HepG2 (cell line): Measurements from ENCODE around the gene PFKM. TPM values are rescaled to one million over a fixed set of nuclear protein-coding genes. Genes with fewer than 3 reads are reported as not detected.
A peak's percentile ranks its signal among the peaks of the same experiment; 100 is the strongest.

Source experiments
- CREM ChIP-seq, 2 experiments: sonication (generic) in 1 of 2; formaldehyde crosslinking in 1 of 2; IDR thresholded peaks; 2 replicates each; pipeline versions ENCODE4 v1.4.0 to v1.6.1; 2016 to 2020; ENCODE audit warnings: antibody characterized with exemption in 1 of 2, mild to moderate bottlenecking in 1 of 2, missing genetic modification reagents in 1 of 2
- ELF3 ChIP-seq: IDR thresholded peaks from 2 replicates; pipeline ENCODE4 v1.6.1; 2016; ENCODE audit warnings: missing genetic modification reagents, missing compliant biosample characterization
- GMEB1 ChIP-seq: sonication (generic); formaldehyde crosslinking; IDR thresholded peaks from 2 replicates; pipeline ENCODE4 v1.5.1; 2020; ENCODE audit warnings: missing genetic modification reagents, mild to moderate bottlenecking, borderline replicate concordance
- HNRNPL ChIP-seq: fragments of 200-400 bp; formaldehyde crosslinking; IDR thresholded peaks from 2 replicates; pipeline ENCODE4 v1.6.1; 2017; ENCODE audit warnings: mild to moderate bottlenecking, low read depth, low read length
- HOXA3 ChIP-seq: sonication (generic); formaldehyde crosslinking; IDR thresholded peaks from 2 replicates; pipeline ENCODE4 v1.5.0; 2020; ENCODE audit warnings: missing genetic modification reagents
- KMT2B ChIP-seq: IDR thresholded peaks from 2 replicates; pipeline ENCODE4 v1.6.1; 2016; ENCODE audit warnings: missing genetic modification reagents, missing compliant biosample characterization
- NFE2L1 ChIP-seq: sonication (generic); formaldehyde crosslinking; IDR thresholded peaks from 2 replicates; pipeline ENCODE4 v1.4.0; 2020; ENCODE audit warnings: missing genetic modification reagents, mild to moderate bottlenecking, borderline replicate concordance
- PBX2 ChIP-seq: IDR thresholded peaks from 2 replicates; pipeline ENCODE4 v1.6.1; 2016; ENCODE audit warnings: control low read depth
- PHF21A ChIP-seq: sonication (generic); formaldehyde crosslinking; IDR thresholded peaks from 2 replicates; pipeline ENCODE4 v1.5.0; 2020; ENCODE audit warnings: mild to moderate bottlenecking, missing genetic modification reagents
- POLR2A ChIP-seq, 2 experiments: IDR thresholded peaks; 2 replicates each; pipeline ENCODE4 v1.6.1; 2011; ENCODE audit warnings: low read depth in 2 of 2, low read length in 2 of 2, mild to moderate bottlenecking in 1 of 2, moderate library complexity in 1 of 2; ENCODE audit not compliant: insufficient read depth in 1 of 2
- PRPF4 ChIP-seq: fragments of 200-400 bp; formaldehyde crosslinking; IDR thresholded peaks from 2 replicates; pipeline ENCODE4 v1.6.1; 2016; ENCODE audit warnings: low read length, low read depth; ENCODE audit not compliant: poor library complexity, severe bottlenecking
- RBM39 ChIP-seq: fragments of 200-400 bp; formaldehyde crosslinking; IDR thresholded peaks from one replicate; pipeline ENCODE4 v1.6.1; 2018; ENCODE audit warnings: antibody characterized with exemption, mild to moderate bottlenecking, low read depth, low read length; ENCODE audit not compliant: poor library complexity, severe bottlenecking
- SALL1 ChIP-seq: sonication (generic); formaldehyde crosslinking; IDR thresholded peaks from 2 replicates; pipeline ENCODE4 v1.8.0; 2022; ENCODE audit warnings: mild to moderate bottlenecking, missing genetic modification reagents
- TAF1 ChIP-seq: sonication (generic); formaldehyde crosslinking; IDR thresholded peaks from 2 replicates; pipeline ENCODE4 v1.4.0; 2020; ENCODE audit warnings: missing genetic modification reagents
- TAF15 ChIP-seq: fragments of 200-400 bp; formaldehyde crosslinking; IDR thresholded peaks from one replicate; pipeline ENCODE4 v1.6.1; 2018; ENCODE audit warnings: mild to moderate bottlenecking, low read depth, low read length; ENCODE audit not compliant: poor library complexity, severe bottlenecking
- ZC3H4 ChIP-seq: sonication (generic); formaldehyde crosslinking; IDR thresholded peaks from 2 replicates; pipeline ENCODE4 v1.4.0; 2020; ENCODE audit warnings: missing genetic modification reagents, borderline replicate concordance
- ZNF557 ChIP-seq: sonication (generic); formaldehyde crosslinking; IDR thresholded peaks from 2 replicates; pipeline ENCODE4 v1.4.0; 2020; ENCODE audit warnings: missing genetic modification reagents
- ZNF747 ChIP-seq: sonication (generic); formaldehyde crosslinking; IDR thresholded peaks from 2 replicates; pipeline ENCODE4 v1.8.1; 2023; ENCODE audit warnings: missing genetic modification reagents, mild to moderate bottlenecking, borderline replicate concordance
- polyA plus RNA-seq, 8 experiments: library from polyadenylated mRNA; depleted of rRNA in 3 of 8; stranded (reverse) in 7 of 8; unstranded in 1 of 8; fragments of >200 nt; fragmentation: Illumina TruSeq in 4 of 8; extraction: Trizol in 4 of 8; gene quantifications; 2 replicates each; pipeline versions ENCODE4 v1.2.1 to v1.2.3, GENCODE V29; 2011 to 2016; ENCODE audit warnings: low read depth in 4 of 8, missing spikeins in 1 of 8, mixed read lengths in 1 of 8; ENCODE audit not compliant: insufficient read depth in 1 of 8
- total RNA-seq, 5 experiments: library from RNA; depleted of rRNA; stranded (reverse); fragments of >200 nt; fragmentation: Illumina TruSeq; extraction: Trizol; gene quantifications; 2 replicates each; pipeline ENCODE4 v1.2.3, GENCODE V29; 2016; ENCODE audit warnings: low read depth in 1 of 5
- TF ChIP-seq, protein P1 (sequence below): sonication (generic); formaldehyde crosslinking; IDR thresholded peaks from 2 replicates; pipeline ENCODE4 v1.5.0; 2020; ENCODE audit warnings: mild to moderate bottlenecking, missing genetic modification reagents, borderline replicate concordance

Gene PFKM
- total and polyA plus RNA-seq, 2 of the 13 experiments (the other 11 are each of a cell fraction or from before 2014, with no cell fraction given) = 1.9 to 2.4 TPM

DNA sequence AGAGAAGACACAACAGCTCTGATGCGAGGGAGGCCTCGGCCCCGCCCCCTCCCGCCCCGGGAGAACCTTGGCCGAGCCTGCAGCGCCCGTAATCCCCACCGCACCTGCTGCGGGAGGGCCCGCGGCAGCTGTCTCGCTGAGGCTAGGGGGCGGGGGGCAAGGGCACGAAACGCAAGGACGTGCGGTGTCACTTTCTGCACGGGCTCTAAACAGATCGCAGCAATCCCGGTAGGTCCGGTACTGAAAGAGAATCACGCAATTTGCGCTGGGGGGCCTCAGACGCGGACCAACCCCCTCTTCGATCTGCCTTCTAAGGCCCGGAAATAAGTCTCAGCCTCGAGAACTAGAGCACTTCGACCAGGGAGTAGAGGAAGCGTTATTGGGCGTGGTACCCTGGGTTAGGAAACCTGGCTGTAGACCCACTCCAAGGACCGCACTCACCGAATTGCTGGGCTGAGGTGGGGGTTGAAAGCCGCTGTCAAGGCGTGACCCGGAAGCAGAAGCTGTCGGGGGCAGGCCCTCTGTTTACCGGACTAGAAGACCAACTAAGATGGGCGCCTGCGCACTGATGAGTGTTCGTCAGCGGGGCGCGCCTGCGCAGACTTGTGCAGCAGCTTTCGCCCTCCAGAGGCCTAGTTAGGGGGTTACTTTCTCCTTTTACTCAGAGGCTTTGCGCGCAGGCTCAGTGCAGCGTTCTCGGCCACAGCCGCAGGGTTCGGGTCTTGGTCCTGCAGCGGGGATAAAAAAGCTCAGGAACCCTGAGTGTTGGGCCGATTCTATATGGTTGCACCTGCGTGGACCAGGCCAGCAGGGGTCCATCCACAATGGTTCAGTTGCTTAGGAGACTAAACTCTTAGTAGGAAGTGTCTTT, 38.1 kb downstream of the PFKM start, which contains the start of gene ASB8 (continued):
- peak; percentile 89 for TF ChIP-seq KMT2B
- no peak for TF ChIP-seq PRPF4
- TF ChIP-seq SALL1 = peak; percentile 62; the same call in 1 of the 2 replicates
- peak; percentile 64 for TF ChIP-seq HOXA3 (CRISPR knock-in tag)
- TF ChIP-seq ZC3H4 (CRISPR knock-in tag) = 0 out of 2 replicates have a peak, but pooled peaks have one; percentile 47
- TF ChIP-seq ZNF747 (CRISPR knock-in tag) = 0 out of 2 replicates have a peak, but pooled peaks have one; percentile 47
- peak; percentile 62; the same call in 1 of the 2 replicates for TF ChIP-seq CREM (IDR thresholded peaks at IDR 0.05)
- no peak for TF ChIP-seq CREM (CRISPR knock-in tag; IDR thresholded peaks at IDR 0.05)
- peak; percentile 58; the same call in 1 of the 2 replicates for TF ChIP-seq ELF3 (CRISPR knock-in tag)
- peak; percentile 47 for TF ChIP-seq RBM39
- TF ChIP-seq PBX2 (CRISPR knock-in tag) = no peak
- peak; percentile 58; the same call in 1 of the 2 replicates for TF ChIP-seq TAF1 (CRISPR knock-in tag)
- TF ChIP-seq TAF15 = peak; percentile 59
- no peak for TF ChIP-seq HNRNPL
- TF ChIP-seq, protein P1, sequence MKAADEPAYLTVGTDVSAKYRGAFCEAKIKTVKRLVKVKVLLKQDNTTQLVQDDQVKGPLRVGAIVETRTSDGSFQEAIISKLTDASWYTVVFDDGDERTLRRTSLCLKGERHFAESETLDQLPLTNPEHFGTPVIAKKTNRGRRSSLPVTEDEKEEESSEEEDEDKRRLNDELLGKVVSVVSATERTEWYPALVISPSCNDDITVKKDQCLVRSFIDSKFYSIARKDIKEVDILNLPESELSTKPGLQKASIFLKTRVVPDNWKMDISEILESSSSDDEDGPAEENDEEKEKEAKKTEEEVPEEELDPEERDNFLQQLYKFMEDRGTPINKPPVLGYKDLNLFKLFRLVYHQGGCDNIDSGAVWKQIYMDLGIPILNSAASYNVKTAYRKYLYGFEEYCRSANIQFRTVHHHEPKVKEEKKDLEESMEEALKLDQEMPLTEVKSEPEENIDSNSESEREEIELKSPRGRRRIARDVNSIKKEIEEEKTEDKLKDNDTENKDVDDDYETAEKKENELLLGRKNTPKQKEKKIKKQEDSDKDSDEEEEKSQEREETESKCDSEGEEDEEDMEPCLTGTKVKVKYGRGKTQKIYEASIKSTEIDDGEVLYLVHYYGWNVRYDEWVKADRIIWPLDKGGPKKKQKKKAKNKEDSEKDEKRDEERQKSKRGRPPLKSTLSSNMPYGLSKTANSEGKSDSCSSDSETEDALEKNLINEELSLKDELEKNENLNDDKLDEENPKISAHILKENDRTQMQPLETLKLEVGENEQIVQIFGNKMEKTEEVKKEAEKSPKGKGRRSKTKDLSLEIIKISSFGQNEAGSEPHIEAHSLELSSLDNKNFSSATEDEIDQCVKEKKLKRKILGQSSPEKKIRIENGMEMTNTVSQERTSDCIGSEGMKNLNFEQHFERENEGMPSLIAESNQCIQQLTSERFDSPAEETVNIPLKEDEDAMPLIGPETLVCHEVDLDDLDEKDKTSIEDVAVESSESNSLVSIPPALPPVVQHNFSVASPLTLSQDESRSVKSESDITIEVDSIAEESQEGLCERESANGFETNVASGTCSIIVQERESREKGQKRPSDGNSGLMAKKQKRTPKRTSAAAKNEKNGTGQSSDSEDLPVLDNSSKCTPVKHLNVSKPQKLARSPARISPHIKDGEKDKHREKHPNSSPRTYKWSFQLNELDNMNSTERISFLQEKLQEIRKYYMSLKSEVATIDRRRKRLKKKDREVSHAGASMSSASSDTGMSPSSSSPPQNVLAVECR (CRISPR knock-in tag) = peak; percentile 93
- peak; percentile 59; the same call in 1 of the 2 replicates for TF ChIP-seq PHF21A (CRISPR knock-in tag)
- peak; percentile 50 to 65 for TF ChIP-seq POLR2A (IDR thresholded peaks at IDR 0.05; ENCODE audit: insufficient read depth in 1 of 2, low read depth in 2 of 2, low read length in 2 of 2)
- TF ChIP-seq ZNF557 (CRISPR knock-in tag) = no peak
- TF ChIP-seq NFE2L1 (CRISPR knock-in tag) = no peak
- peak; percentile 43; the same call in 1 of the 2 replicates for TF ChIP-seq GMEB1 (CRISPR knock-in tag)
